IMR-90 (cell line): ENCODE data around the gene LGALS9. TPM values are rescaled to one million over a fixed set of nuclear protein-coding genes. Genes with fewer than 3 reads are reported as not detected.

ENCODE experiments used
- ATAC-seq: fragments of 200-7000 bp; cut with Tn5 transposase; 2 replicates; pipeline ENCODE4 v1.9.1; 2020; ENCODE audit warnings: low read depth, mild to moderate bottlenecking, moderate library complexity
- BruUV-seq: library from RNA; stranded (reverse); fragments of 400-500 nt; replicated peaks from 2 replicates; lab custom pipeline; 2021; lab: Mats Ljungman, UMichigan
- CTCF ChIA-PET: fragments of 300-600 bp; formaldehyde crosslinking; extraction: SDS; loops from one replicate; lab custom pipeline; 2021; ENCODE audit warnings: antibody characterized with exemption; lab: Yijun Ruan, JAX
- POLR2A ChIA-PET: fragments of 300-600 bp; sonication (Branson Sonifier 250); formaldehyde crosslinking; loops from one replicate; lab custom pipeline; 2022; ENCODE audit warnings: antibody characterized with exemption; ENCODE audit not compliant: unreplicated experiment; lab: Charles Lee
- DNase-seq: peaks from one replicate; pipeline ENCODE4 v3.0.0; 2013
- H2AFZ ChIP-seq: replicated peaks from 2 replicates; pipeline ENCODE3; 2013; ENCODE audit warnings: low read length, mild to moderate bottlenecking; ENCODE audit not compliant: poor library complexity
- H2AK5ac ChIP-seq: 2 replicates; pipeline ENCODE4 v1.6.1; 2013; ENCODE audit warnings: low read depth, low read length, inconsistent platforms
- H2AK9ac ChIP-seq: replicated peaks from 2 replicates; pipeline ENCODE3; 2013; ENCODE audit warnings: mild to moderate bottlenecking, low read depth, low read length, moderate library complexity; ENCODE audit not compliant: poor library complexity
- H2BK120ac ChIP-seq: 2 replicates; pipeline ENCODE4 v1.6.1; 2013; ENCODE audit warnings: low read depth, low read length, inconsistent platforms
- H2BK15ac ChIP-seq: 3 replicates; pipeline ENCODE4 v1.6.1; 2013; ENCODE audit warnings: low read depth, low read length, inconsistent platforms
- H2BK20ac ChIP-seq: 2 replicates; pipeline ENCODE4 v1.6.1; 2013; ENCODE audit warnings: low read depth, mild to moderate bottlenecking, inconsistent platforms, low read length, moderate library complexity
- H2BK5ac ChIP-seq: 2 replicates; pipeline ENCODE4 v1.6.1; 2013; ENCODE audit warnings: mild to moderate bottlenecking, low read depth, low read length, inconsistent platforms; ENCODE audit not compliant: poor library complexity, severe bottlenecking
- H3K14ac ChIP-seq: replicated peaks from 2 replicates; pipeline ENCODE4 v1.6.1; 2013; ENCODE audit warnings: low read depth, low read length, inconsistent platforms
- H3K18ac ChIP-seq: 2 replicates; pipeline ENCODE4 v1.6.1; 2013; ENCODE audit warnings: low read depth, low read length, control low read depth
- H3K23ac ChIP-seq: 2 replicates; pipeline ENCODE4 v1.6.1; 2013; ENCODE audit warnings: low read depth, low read length, inconsistent platforms
- H3K27ac ChIP-seq: 2 replicates; pipeline ENCODE4 v1.5.1; 2013; ENCODE audit warnings: mild to moderate bottlenecking, control low read depth, low read length; ENCODE audit not compliant: insufficient read depth
- H3K27me3 ChIP-seq: 2 replicates; pipeline ENCODE4 v1.6.1; 2013; ENCODE audit warnings: low read length; ENCODE audit not compliant: control insufficient read depth, insufficient read depth
- H3K36me3 ChIP-seq: 2 replicates; pipeline ENCODE4 v1.6.1; 2013; ENCODE audit warnings: low read length, mixed read lengths; ENCODE audit not compliant: control insufficient read depth, insufficient read depth
- H3K4ac ChIP-seq: 2 replicates; pipeline ENCODE4 v1.6.1; 2013; ENCODE audit warnings: low read depth, low read length, inconsistent platforms
- H3K4me1 ChIP-seq: 2 replicates; pipeline ENCODE4 v1.6.1; 2013; ENCODE audit warnings: low read length, mixed read lengths; ENCODE audit not compliant: control insufficient read depth, insufficient read depth
- H3K4me2 ChIP-seq: 2 replicates; pipeline ENCODE4 v1.6.1; 2013; ENCODE audit warnings: low read depth, mild to moderate bottlenecking, control low read depth, low read length, moderate library complexity
- H3K4me3 ChIP-seq: 2 replicates; pipeline ENCODE4 v1.5.1; 2013; ENCODE audit warnings: low read depth, mild to moderate bottlenecking, control low read depth, low read length, moderate library complexity; ENCODE audit not compliant: insufficient read depth
- H3K56ac ChIP-seq: 2 replicates; pipeline ENCODE4 v1.6.1; 2013; ENCODE audit warnings: low read length, inconsistent platforms; ENCODE audit not compliant: insufficient read depth; ENCODE audit errors: extremely low read depth
- H3K79me1 ChIP-seq, 2 experiments: 2 replicates each; pipeline ENCODE4 v1.6.1; 2013; ENCODE audit warnings: low read length in 2 of 2, inconsistent platforms in 1 of 2, low read depth in 1 of 2
- H3K9ac ChIP-seq: 2 replicates; pipeline ENCODE4 v1.6.1; 2013; ENCODE audit warnings: low read depth, low read length, control low read depth
- H3K9me1 ChIP-seq: 2 replicates; pipeline ENCODE4 v1.6.1; 2013; ENCODE audit warnings: low read length, inconsistent platforms; ENCODE audit not compliant: insufficient read depth
- H3K9me3 ChIP-seq: 2 replicates; pipeline ENCODE4 v1.6.1; 2013; ENCODE audit warnings: low read length; ENCODE audit not compliant: control insufficient read depth, insufficient read depth
- H4K20me1 ChIP-seq: 2 replicates; pipeline ENCODE4 v1.6.1; 2013; ENCODE audit warnings: low read length, inconsistent platforms; ENCODE audit not compliant: insufficient read depth
- H4K5ac ChIP-seq: 2 replicates; pipeline ENCODE4 v1.6.1; 2013; ENCODE audit warnings: mild to moderate bottlenecking, low read depth, low read length, control low read depth
- H4K8ac ChIP-seq, 2 experiments: 2 replicates each; pipeline ENCODE4 v1.6.1; 2013; ENCODE audit warnings: low read depth in 2 of 2, low read length in 2 of 2, control low read depth in 1 of 2, inconsistent platforms in 1 of 2
- H4K91ac ChIP-seq: 2 replicates; pipeline ENCODE4 v1.6.1; 2013; ENCODE audit warnings: low read depth, low read length, inconsistent platforms; ENCODE audit not compliant: insufficient read depth
- CHD1 ChIP-seq: IDR thresholded peaks from 2 replicates; pipeline ENCODE4 v1.6.1; 2012; ENCODE audit warnings: low read depth, low read length, improper control_type of control experiment
- CTCF ChIP-seq: conservative IDR thresholded peaks from 2 replicates; pipeline ENCODE4 v1.5.1; 2012; ENCODE audit warnings: mild to moderate bottlenecking, low read depth, low read length, improper control_type of control experiment
- FOS ChIP-seq: fragments of 150-350 bp; IDR thresholded peaks from 2 replicates; pipeline ENCODE4 v1.6.1; 2016; ENCODE audit warnings: low read depth, low read length
- MAZ ChIP-seq: IDR thresholded peaks from 2 replicates; pipeline ENCODE4 v1.6.1; 2012; ENCODE audit warnings: low read depth, mild to moderate bottlenecking, low read length, improper control_type of control experiment, moderate library complexity, borderline replicate concordance
- WGBS, 2 experiments: methylation state at CpG; one replicate each; pipeline versions ENCODE4 v1.1.5 to v1.1.7; 2013; ENCODE audit warnings: missing lambda C conversion rate in 2 of 2; ENCODE audit not compliant: insufficient read length in 1 of 2; ENCODE audit errors: extremely low coverage in 2 of 2; 5-methylcytosine and 5-hydroxymethylcytosine counted together
- dilution Hi-C: fragments of 300-500 bp; cut with HindIII; formaldehyde crosslinking; loops from one replicate; pipeline ENCODE4 v1.14.3; 2018; ENCODE audit warnings: low sequenced_read_pairs; ENCODE audit not compliant: unreplicated experiment
- in situ Hi-C: fragments of 300-500 bp; cut with MboI; formaldehyde crosslinking; loops from 3 replicates; pipeline ENCODE4 v1.14.3; 2019; ENCODE audit warnings: low sequenced_read_pairs, inconsistent platforms, mixed read lengths
- intact Hi-C: fragments of 100-400 bp; cut with micrococcal nuclease; formaldehyde crosslinking; loops from 2 replicates; pipeline ENCODE4 v1.10.0; 2022
- polyA plus RNA-seq, 3 experiments: library from polyadenylated mRNA; depleted of rRNA; stranded (reverse); fragments of >200 nt; gene quantifications; 2 replicates each; pipeline ENCODE4 v1.2.3, GENCODE V29; 2012; ENCODE audit warnings: low replicate concordance in 1 of 3
- total RNA-seq: library from RNA; depleted of rRNA; stranded (reverse); fragments of >200 nt; gene quantifications from 2 replicates; pipeline ENCODE4 v1.2.3, GENCODE V29; 2012

LGALS9 gene
- total and polyA plus RNA-seq, 2 of the 4 experiments (the other 2 are of a cell fraction): 0.54 to 2.5 TPM

GRCh38 chr17:27666831-27667560 lies 36.0 kb downstream of the LGALS9 start:
- Histone ChIP-seq H3K56ac (no peak overlapping the region), H2AK9ac (no peak overlapping the region), H3K4ac (no peak overlapping the region), H3K9me3 (no peaks in the 10 kb centered on the region), H3K4me1 (no peaks in the 10 kb centered on the region), H4K8ac (no peak overlapping the region), H2BK15ac (no peak overlapping the region), H3K4me3 (no peak overlapping the region), H2BK5ac (no peak overlapping the region), H2BK120ac (no peak overlapping the region), H3K9me1 (no peaks in the 10 kb centered on the region), H2AFZ (no peak overlapping the region), H3K4me2 (no peak overlapping the region), H3K14ac (no peak overlapping the region), H4K91ac (no peak overlapping the region), H3K79me1 (no peaks in the 10 kb centered on the region), H4K20me1 (no peaks in the 10 kb centered on the region), H2AK5ac (no peak overlapping the region), H3K36me3 (no peaks in the 10 kb centered on the region), H3K27ac (no peak overlapping the region), H2BK20ac (no peak overlapping the region), H3K27me3 (peaks cover 10% of the 10 kb centered on the region), H3K18ac (no peak overlapping the region), H3K9ac (no peak overlapping the region), H4K5ac (no peak overlapping the region), H3K23ac (no peak overlapping the region)
- POLR2A ChIA-PET: no interaction called here
- no peak for ATAC-seq
- CTCF ChIA-PET: no interaction called here
- 62% methylated on average over 3 of the region's 11 CpGs; no CpG with 5 or more reads in 1 of the 2 experiments for WGBS, 2 experiments
- no peak for TF ChIP-seq MAZ
- TF ChIP-seq FOS: no peak
- no peak for TF ChIP-seq CTCF
- no peak for TF ChIP-seq CHD1
- dilution Hi-C loops (no loop called here), in situ Hi-C loops (no loop called here), intact Hi-C loops (no loop called here)
- DNase-seq: no peak
- no TSS peak for BruUV-seq
